IPS-18a (cell line): ENCODE data around the gene HTRA3.

ENCODE experiments used
- H3K27ac ChIP-seq: one replicate; pipeline ENCODE4 v1.5.1; 2013; ENCODE audit warnings: low read length
- H3K27me3 ChIP-seq: one replicate; pipeline ENCODE4 v1.6.1; 2013; ENCODE audit warnings: mild to moderate bottlenecking, low read length; ENCODE audit not compliant: control insufficient read depth, insufficient read depth
- H3K36me3 ChIP-seq: one replicate; pipeline ENCODE4 v1.6.1; 2013; ENCODE audit warnings: low read depth, low read length; ENCODE audit not compliant: control insufficient read depth
- H3K4me1 ChIP-seq: one replicate; pipeline ENCODE4 v1.6.1; 2013; ENCODE audit warnings: low read depth, low read length; ENCODE audit not compliant: control insufficient read depth
- H3K4me3 ChIP-seq: one replicate; pipeline ENCODE4 v1.5.1; 2013; ENCODE audit warnings: low read length
- H3K9ac ChIP-seq: one replicate; pipeline ENCODE4 v1.6.1; 2013; ENCODE audit warnings: mild to moderate bottlenecking, low read length, moderate library complexity
- H3K9me3 ChIP-seq: one replicate; pipeline ENCODE4 v1.6.1; 2013; ENCODE audit warnings: low read depth, low read length; ENCODE audit not compliant: control insufficient read depth

HTRA3 gene

DNA sequence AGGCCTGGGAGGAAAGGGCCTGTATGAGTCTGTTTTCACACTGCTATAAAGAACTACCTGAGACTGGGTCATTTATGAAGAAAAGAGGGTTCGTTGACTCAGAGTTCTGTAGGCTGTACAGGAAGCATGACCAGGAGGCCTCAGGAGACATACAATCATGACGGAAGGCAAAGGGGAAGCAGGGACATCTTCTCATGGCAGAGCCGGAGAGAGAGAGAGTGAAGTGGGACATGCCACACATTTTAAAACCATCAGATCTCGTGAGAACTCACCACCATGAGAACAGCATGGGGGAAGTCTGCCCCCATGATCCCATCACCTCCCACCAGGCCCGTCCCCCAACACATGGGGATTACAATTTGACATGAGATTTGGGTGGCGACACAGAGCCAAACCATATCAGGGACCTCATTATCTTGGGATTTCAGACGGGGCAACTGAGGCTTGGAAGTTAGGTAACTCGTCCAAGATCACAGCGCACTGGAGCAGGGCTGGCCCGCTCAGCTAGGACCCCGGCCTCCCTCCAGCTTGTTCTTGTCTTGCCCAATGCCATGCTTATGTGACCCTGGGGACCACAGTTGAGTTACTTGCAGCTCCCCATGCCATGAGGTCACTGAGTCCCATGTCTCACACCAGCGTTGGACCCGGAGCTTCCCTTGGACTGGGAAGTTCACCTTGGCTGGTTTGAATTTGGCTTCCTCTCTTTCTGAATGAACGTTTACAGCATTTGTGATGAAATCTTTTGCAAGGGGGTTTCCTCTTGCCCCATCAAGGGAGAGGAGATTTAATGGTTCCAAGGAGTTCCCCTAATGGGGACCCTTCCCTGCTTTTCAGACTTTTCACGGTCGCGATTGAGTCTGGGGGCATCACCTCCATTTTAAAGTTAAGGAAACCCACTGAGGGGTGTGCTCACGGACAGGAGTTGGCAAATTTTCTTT is 18.1 kb downstream of the HTRA3 start:
- Histone ChIP-seq H3K4me3 (no peak overlapping the region), H3K9me3 (no peaks in the 10 kb centered on the region), H3K9ac (no peak overlapping the region), H3K4me1 (no peaks in the 10 kb centered on the region), H3K36me3 (no peaks in the 10 kb centered on the region), H3K27me3 (no peaks in the 10 kb centered on the region), H3K27ac (no peak overlapping the region)

DNA sequence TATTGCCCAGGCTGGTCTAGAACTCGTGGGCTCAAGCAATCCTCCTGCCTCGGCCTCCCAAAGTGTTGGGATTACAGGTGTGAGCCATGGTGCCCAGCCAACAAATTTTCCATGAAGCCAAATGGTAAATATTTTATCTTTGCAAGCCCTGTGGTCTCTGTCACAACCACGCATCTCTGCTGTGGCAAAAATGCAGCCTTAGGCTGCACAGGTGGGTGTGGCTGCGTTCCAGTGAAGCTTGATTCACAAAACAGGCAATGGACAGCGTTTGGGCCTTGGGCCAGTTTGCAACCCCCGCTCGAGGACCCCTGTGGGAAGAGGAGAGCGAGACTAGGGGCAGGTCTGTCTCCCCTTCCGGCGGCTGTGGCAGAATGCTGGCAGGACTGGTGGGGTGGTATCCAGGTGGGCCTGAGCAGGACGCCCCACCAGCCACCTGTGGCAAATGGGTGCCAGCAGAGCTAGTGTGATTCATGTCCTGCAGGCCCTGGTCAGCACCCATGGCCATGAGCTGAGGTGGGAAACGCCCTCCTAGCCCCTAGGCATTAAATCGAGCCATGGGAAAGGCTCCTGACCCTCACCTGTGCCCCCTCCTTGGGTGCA is 19.7 kb downstream of the HTRA3 start:
- Histone ChIP-seq H3K9ac (no peak overlapping the region), H3K27me3 (no peaks in the 10 kb centered on the region), H3K27ac (no peak overlapping the region), H3K4me1 (no peaks in the 10 kb centered on the region), H3K36me3 (no peaks in the 10 kb centered on the region), H3K9me3 (no peaks in the 10 kb centered on the region), H3K4me3 (no peak overlapping the region)

- no peaks in the 10 kb centered on the region for H3K9me3 ChIP-seq
- H3K27ac ChIP-seq = no peak overlapping the region
- H3K9ac ChIP-seq = no peak overlapping the region
- no peaks in the 10 kb centered on the region for H3K27me3 ChIP-seq
- H3K4me3 ChIP-seq = no peak overlapping the region
- no peaks in the 10 kb centered on the region for H3K36me3 ChIP-seq
- H3K4me1 ChIP-seq = no peaks in the 10 kb centered on the region
These were observed 20.6 kb downstream of the HTRA3 start for GRCh38 chr4:8289956-8290700.

- no peaks in the 10 kb centered on the region for H3K36me3 ChIP-seq
- H3K4me3 ChIP-seq = no peak overlapping the region
- H3K27me3 ChIP-seq = no peaks in the 10 kb centered on the region
- H3K9me3 ChIP-seq = no peaks in the 10 kb centered on the region
- H3K27ac ChIP-seq = no peak overlapping the region
- no peaks in the 10 kb centered on the region for H3K4me1 ChIP-seq
- H3K9ac ChIP-seq = no peak overlapping the region
These were observed 21.1 kb downstream of the HTRA3 start for GRCh38 chr4:8290701-8290970.

- Histone ChIP-seq H3K36me3 (no peaks in the 10 kb centered on the region), H3K27ac (no peak overlapping the region), H3K9ac (no peak overlapping the region), H3K4me1 (no peaks in the 10 kb centered on the region), H3K9me3 (no peaks in the 10 kb centered on the region), H3K4me3 (no peak overlapping the region), H3K27me3 (no peaks in the 10 kb centered on the region)
These were observed 21.6 kb downstream of the HTRA3 start for GRCh38 chr4:8291036-8291682.

DNA sequence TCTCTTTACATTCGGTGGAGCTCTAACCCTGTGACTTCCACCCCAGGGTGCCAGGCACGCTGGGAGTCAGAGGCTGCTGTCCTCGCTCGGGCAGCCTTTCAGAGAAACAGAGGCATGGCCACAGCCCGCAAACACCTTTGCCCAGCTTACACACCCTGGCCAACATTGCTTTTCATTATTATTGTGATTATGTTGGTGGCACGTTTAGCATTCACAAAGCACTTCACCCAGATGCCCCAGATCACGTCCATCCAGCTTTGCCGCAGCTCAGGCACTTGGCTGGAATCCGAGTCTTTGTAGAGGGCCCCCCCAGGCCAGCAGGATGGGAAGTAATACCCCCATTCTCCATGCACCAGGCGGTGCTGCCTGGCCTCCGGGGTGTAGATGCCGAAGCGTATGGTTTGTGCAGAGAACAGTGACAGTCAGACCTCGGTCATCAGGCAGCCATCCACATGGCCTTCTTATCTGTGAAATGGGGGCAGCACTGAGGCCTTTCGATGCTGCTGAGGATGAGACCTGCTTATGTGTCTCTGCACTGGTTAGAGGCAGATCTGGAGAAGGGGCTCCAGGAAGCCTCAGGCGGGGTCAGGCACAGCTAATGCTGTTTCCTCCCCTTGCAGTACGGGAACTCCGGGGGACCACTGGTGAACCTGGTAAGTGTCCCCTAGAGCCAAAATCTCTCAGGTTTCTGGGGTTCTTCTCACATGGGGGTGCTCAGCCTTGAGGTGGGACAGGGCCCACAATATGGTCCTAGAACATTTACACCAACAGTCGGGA is 22.3 kb downstream of the HTRA3 start:
- no peaks in the 10 kb centered on the region for H3K9me3 ChIP-seq
- no peak overlapping the region for H3K9ac ChIP-seq
- H3K4me1 ChIP-seq = no peaks in the 10 kb centered on the region
- H3K27ac ChIP-seq = no peak overlapping the region
- H3K36me3 ChIP-seq = no peaks in the 10 kb centered on the region
- H3K27me3 ChIP-seq = no peaks in the 10 kb centered on the region
- no peak overlapping the region for H3K4me3 ChIP-seq

DNA sequence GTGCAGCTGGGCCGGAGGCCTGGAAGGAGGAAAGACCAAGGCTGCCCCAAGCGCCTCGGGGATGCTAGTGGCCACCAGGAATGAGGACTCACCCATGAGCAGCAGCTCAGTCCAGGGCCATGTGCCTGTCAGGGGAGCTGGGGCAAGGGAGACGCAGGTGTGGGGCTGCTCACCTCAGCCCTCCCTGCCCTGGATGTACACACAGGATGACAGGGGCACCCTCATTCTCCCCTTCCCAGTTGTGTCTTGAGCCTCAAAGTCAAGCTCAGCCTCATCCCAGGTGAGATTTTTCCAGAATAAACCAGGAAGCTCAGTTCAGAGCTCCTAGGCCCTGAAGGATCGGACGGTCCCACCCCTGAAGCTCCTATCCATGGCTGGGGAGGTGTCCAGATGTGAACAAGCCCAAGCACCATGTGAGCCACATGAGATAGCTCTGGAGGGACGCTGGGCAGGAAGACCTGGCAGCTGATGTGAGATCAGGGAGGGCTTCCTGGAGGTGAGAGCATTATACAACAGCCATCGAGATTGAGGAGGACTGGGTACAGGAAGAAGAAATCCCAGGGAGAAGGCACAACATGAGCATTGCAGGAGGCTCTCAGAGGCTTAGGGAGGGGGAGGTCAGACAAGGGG is 23.0 kb downstream of the HTRA3 start:
- H3K27me3 ChIP-seq = no peaks in the 10 kb centered on the region

DNA sequence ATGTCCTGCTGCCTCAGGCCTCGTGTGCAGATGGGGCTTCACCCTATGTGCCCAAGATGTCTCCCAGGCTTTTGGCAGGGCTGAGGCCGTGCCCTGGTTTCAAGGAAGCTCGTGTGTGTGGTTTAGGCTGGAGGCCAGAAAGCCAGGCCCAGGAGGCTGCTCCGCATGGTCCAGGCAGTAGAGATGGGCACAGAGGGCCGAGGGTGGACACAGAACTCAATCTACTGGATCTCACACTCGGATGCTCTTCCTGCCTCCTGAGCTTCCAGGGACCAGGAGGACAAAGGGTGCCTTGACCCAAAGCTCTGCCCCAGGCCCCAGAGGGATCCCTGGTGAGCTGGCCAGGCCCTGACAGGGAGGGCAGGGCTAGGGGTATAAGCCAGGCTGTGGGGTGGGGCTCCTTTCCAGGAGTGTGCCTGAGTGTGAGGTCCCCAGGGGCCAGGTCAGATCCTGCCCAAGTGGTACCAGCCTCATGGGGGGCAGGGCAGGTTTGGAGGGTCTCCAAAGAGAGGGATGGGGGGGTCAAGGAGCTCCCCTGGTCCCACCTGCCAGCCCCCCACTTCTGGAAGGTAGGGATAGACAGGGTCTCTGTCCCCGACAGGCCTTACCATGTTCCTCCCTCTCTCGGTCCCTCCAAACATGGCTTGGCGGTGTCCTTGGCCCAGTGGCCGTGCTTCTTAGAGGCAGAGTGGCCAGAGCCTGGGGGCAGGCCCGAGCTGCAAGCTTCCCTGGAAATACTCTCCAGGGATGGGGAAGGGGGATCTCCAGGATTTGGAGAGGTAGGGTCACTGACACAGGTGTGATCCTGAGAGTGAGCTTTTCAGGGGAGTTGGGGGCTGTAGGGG is 23.8 kb downstream of the HTRA3 start:
- Histone ChIP-seq H3K27me3 (no peaks in the 10 kb centered on the region), H3K9me3 (no peaks in the 10 kb centered on the region), H3K9ac (no peak overlapping the region), H3K36me3 (no peaks in the 10 kb centered on the region), H3K27ac (no peak overlapping the region), H3K4me3 (no peak overlapping the region), H3K4me1 (no peaks in the 10 kb centered on the region)

More for the DNA sequence above, 23.0 kb downstream of the HTRA3 start:
- H3K4me1 ChIP-seq = no peaks in the 10 kb centered on the region
- no peak overlapping the region for H3K4me3 ChIP-seq
- no peaks in the 10 kb centered on the region for H3K36me3 ChIP-seq
- no peak overlapping the region for H3K9ac ChIP-seq
- H3K9me3 ChIP-seq = no peaks in the 10 kb centered on the region
- H3K27ac ChIP-seq = no peak overlapping the region

DNA sequence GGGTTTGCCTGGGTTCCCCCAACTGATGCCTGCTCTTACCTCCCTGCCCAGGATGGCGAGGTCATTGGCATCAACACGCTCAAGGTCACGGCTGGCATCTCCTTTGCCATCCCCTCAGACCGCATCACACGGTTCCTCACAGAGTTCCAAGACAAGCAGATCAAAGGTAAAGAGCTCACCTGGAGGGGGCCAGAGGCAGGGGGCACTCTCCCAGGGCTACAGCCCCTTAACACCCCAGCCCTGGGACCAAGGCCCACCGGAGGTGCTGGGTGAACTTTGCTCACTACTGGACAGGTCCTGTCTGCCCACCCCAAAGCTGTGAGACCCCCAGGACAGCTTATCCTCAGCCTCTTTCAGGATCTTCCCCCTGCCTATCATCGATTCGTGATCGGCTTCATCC is 24.5 kb downstream of the HTRA3 start:
- H3K4me3 ChIP-seq = no peak overlapping the region
- H3K9me3 ChIP-seq = no peaks in the 10 kb centered on the region
- H3K27me3 ChIP-seq = no peaks in the 10 kb centered on the region
- no peak overlapping the region for H3K27ac ChIP-seq
- no peak overlapping the region for H3K9ac ChIP-seq
- no peaks in the 10 kb centered on the region for H3K4me1 ChIP-seq
- no peaks in the 10 kb centered on the region for H3K36me3 ChIP-seq

- Histone ChIP-seq H3K9ac (no peak overlapping the region), H3K36me3 (no peaks in the 10 kb centered on the region), H3K4me3 (no peak overlapping the region), H3K27me3 (no peaks in the 10 kb centered on the region), H3K9me3 (no peaks in the 10 kb centered on the region), H3K27ac (no peak overlapping the region), H3K4me1 (no peaks in the 10 kb centered on the region)
These were observed 25.2 kb downstream of the HTRA3 start for GRCh38 chr4:8294775-8295174.
